ENCODE measurements around the gene FGFR2. TPM values are rescaled to one million over a fixed set of nuclear protein-coding genes. Genes with fewer than 3 reads are reported as not detected.

Gene FGFR2
- total RNA-seq, 1 donor from 2014 or later, result 8.0 TPM

DNA sequence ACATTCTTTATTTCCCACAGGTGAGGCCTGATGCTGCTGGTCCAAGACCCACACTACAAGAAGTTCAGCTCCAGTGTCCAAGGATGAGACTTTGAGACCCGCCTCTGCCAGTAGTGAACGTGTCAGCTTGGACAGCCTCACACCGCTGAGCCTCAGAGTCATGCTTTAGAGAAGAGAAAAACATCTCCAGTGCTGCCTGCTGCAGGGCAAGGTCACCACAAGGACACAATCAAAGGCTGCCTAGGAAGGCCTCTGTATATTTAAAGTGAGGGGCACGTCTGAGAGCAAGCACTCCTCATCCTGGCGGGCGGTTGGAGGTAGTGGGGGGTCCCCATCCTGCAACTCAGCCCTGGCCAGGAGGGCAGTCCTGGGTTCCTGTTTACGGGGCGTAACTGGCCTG is 19.3 kb downstream of the FGFR2 start:
- Mint-ChIP-seq H3K36me3 (ENCODE audit: unreplicated experiment) (no peaks in the 10 kb centered on the region), H3K9me3 (ENCODE audit: unreplicated experiment) (no peaks in the 10 kb centered on the region), H3K4me3 (ENCODE audit: unreplicated experiment) (no peak overlapping the region), H3K27me3 (ENCODE audit: unreplicated experiment) (no peaks in the 10 kb centered on the region), H3K4me1 (ENCODE audit: unreplicated experiment) (peaks cover 14% of the 10 kb centered on the region), H3K27ac (ENCODE audit: unreplicated experiment) (no peak overlapping the region)
- TF ChIP-seq CTCF (IDR thresholded peaks at IDR 0.05), result no peak
- DNase-seq (ENCODE audit: extremely low spot score, unreplicated experiment), result no peak

GRCh38 chr10:121578298-121578697 is 19.9 kb downstream of the FGFR2 start:
- Mint-ChIP-seq H3K27ac (ENCODE audit: unreplicated experiment) (no peak overlapping the region), H3K4me1 (ENCODE audit: unreplicated experiment) (peaks cover 14% of the 10 kb centered on the region), H3K36me3 (ENCODE audit: unreplicated experiment) (no peaks in the 10 kb centered on the region), H3K4me3 (ENCODE audit: unreplicated experiment) (no peak overlapping the region), H3K27me3 (ENCODE audit: unreplicated experiment) (no peaks in the 10 kb centered on the region), H3K9me3 (ENCODE audit: unreplicated experiment) (no peaks in the 10 kb centered on the region)
- no peak for DNase-seq (ENCODE audit: extremely low spot score, unreplicated experiment)
- TF ChIP-seq CTCF (IDR thresholded peaks at IDR 0.05), result no peak

DNA sequence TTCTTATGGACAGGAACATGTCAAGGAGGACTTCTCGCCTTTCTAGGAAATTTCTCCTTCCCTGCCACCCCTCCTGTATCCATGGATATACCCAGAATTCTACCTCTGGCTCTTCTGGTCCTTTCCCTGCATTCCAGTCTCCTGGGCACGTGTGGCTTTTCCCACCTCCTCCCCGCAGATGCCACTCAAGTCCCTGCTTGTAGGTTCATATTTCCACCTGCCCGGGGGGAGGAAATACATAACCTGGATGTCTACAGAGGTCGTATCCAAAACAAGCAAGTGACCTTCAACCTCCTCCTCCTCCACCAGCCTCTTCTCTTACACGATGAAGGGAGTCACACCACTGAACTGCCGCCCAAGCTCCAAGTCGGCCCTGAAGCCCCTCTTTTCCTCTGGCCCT is 20.7 kb downstream of the FGFR2 start:
- Mint-ChIP-seq H3K27ac (ENCODE audit: unreplicated experiment) (no peak overlapping the region), H3K4me3 (ENCODE audit: unreplicated experiment) (no peak overlapping the region), H3K36me3 (ENCODE audit: unreplicated experiment) (no peaks in the 10 kb centered on the region), H3K27me3 (ENCODE audit: unreplicated experiment) (no peaks in the 10 kb centered on the region), H3K9me3 (ENCODE audit: unreplicated experiment) (no peaks in the 10 kb centered on the region), H3K4me1 (ENCODE audit: unreplicated experiment) (peaks cover 14% of the 10 kb centered on the region)
- DNase-seq (ENCODE audit: extremely low spot score, unreplicated experiment), result no peak
- TF ChIP-seq CTCF (IDR thresholded peaks at IDR 0.05), result no peak

DNA sequence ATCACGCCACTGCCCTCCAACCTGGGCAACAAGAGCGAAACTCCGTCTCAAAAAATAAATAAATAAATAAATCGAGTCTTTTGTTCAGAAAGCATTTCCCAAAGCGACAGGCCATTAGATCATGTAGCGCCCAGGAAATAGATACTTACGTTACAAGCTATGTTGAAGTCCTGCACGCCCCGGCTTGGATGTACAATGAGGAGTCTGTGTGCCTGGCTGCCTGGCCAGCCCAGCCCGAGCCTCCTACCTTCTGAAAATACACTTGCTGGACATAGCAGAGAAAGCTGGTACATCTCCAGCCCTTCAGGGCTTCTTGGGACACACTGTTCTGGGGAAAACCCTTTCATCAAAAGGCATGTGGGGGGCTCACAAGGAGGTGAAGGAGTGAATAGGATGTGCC is 22.1 kb downstream of the FGFR2 start:
- Mint-ChIP-seq H3K27me3 (ENCODE audit: unreplicated experiment) (no peaks in the 10 kb centered on the region), H3K4me1 (ENCODE audit: unreplicated experiment) (peaks cover 14% of the 10 kb centered on the region), H3K36me3 (ENCODE audit: unreplicated experiment) (no peaks in the 10 kb centered on the region)

DNA sequence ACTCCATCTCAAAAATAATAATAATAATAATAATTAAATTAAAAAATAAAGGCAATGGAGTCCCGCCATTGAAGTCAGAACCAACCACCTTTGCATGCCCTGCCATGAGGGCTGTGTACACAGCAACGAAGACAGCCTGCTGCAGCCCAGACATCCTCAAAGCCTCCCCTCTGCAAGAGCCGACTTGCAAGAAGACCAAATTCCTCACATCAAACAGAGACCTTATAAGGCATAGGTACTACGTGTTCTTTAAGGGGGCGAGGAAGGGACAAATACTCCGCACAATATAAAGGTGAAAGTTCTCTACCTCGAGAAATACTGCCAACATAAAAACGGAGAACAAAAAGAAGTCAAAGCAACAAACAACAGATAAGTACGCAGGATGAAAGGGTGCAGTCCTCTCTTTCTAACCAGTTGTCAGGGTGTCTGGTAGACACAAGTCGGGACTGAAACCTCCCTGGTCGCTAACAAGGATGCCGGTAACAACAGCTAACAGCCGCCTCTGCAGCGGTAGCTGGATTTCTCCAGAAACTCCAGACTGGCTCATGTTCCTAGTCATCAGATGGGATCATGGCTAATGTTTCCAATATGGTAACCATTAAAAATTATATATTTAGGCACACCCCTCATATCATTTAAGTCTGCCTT is 23.6 kb downstream of the FGFR2 start:
- no peaks in the 10 kb centered on the region for H3K36me3 Mint-ChIP-seq (ENCODE audit: unreplicated experiment)
- no peak for TF ChIP-seq CTCF (IDR thresholded peaks at IDR 0.05)
- H3K27ac Mint-ChIP-seq (ENCODE audit: unreplicated experiment), result no peak overlapping the region
- H3K4me3 Mint-ChIP-seq (ENCODE audit: unreplicated experiment), result no peak overlapping the region
- H3K27me3 Mint-ChIP-seq (ENCODE audit: unreplicated experiment), result no peaks in the 10 kb centered on the region
- DNase-seq (ENCODE audit: extremely low spot score, unreplicated experiment), result no peak
- H3K9me3 Mint-ChIP-seq (ENCODE audit: unreplicated experiment), result no peaks in the 10 kb centered on the region
- H3K4me1 Mint-ChIP-seq (ENCODE audit: unreplicated experiment), result peaks cover 8% of the 10 kb centered on the region

More for the DNA sequence above, 22.1 kb downstream of the FGFR2 start:
- Mint-ChIP-seq H3K4me3 (ENCODE audit: unreplicated experiment) (no peak overlapping the region), H3K9me3 (ENCODE audit: unreplicated experiment) (no peaks in the 10 kb centered on the region), H3K27ac (ENCODE audit: unreplicated experiment) (no peak overlapping the region)
- DNase-seq (ENCODE audit: extremely low spot score, unreplicated experiment), result no peak
- TF ChIP-seq CTCF (IDR thresholded peaks at IDR 0.05), result no peak

Measured in osteocyte (in vitro differentiated cells).